SK-N-SH treated with all-trans-retinoic acid at 6 μM for 48 hours (cell line): Measurements from ENCODE around the gene CDC16.

Experiments used
- ARNTL ChIP-seq: fragments of 450-650 bp; formaldehyde crosslinking; IDR thresholded peaks from 2 replicates; pipeline ENCODE4 v1.5.0; 2020; ENCODE audit warnings: low read depth, mild to moderate bottlenecking, moderate library complexity, borderline replicate concordance
- BACH2 ChIP-seq: fragments of 250-450 bp; sonication (Bioruptor Pico); IDR thresholded peaks from 2 replicates; pipeline ENCODE4 v1.9.0; 2021; ENCODE audit warnings: mild to moderate bottlenecking, borderline replicate concordance
- CSDC2 ChIP-seq: fragments of 250-450 bp; sonication (Bioruptor Pico); IDR thresholded peaks from 2 replicates; pipeline ENCODE4 v1.5.0; 2020; ENCODE audit warnings: mild to moderate bottlenecking, moderate library complexity
- ISL1 ChIP-seq: fragments of 250-450 bp; sonication (Bioruptor Pico); IDR thresholded peaks from 2 replicates; pipeline ENCODE4 v2.1.2; 2022; ENCODE audit warnings: mild to moderate bottlenecking, moderate library complexity
- PPARA ChIP-seq: fragments of 250-450 bp; sonication (Bioruptor Pico); IDR thresholded peaks from 2 replicates; pipeline ENCODE4 v1.5.0; 2020; ENCODE audit warnings: mild to moderate bottlenecking, borderline replicate concordance
- SNAI2 ChIP-seq: fragments of 250-450 bp; sonication (Bioruptor Pico); IDR thresholded peaks from 2 replicates; pipeline ENCODE4 v1.5.0; 2020; ENCODE audit warnings: mild to moderate bottlenecking, moderate library complexity
- ZC3H10 ChIP-seq: fragments of 250-450 bp; sonication (Bioruptor Pico); IDR thresholded peaks from 2 replicates; pipeline ENCODE4 v1.5.1; 2021; ENCODE audit warnings: mild to moderate bottlenecking, moderate library complexity
- ZFP3 ChIP-seq: fragments of 250-450 bp; sonication (Bioruptor Pico); IDR thresholded peaks from 2 replicates; pipeline ENCODE4 v1.5.0; 2020; ENCODE audit warnings: mild to moderate bottlenecking, moderate library complexity
- ZNF565 ChIP-seq: fragments of 450-650 bp; formaldehyde crosslinking; conservative IDR thresholded peaks from 2 replicates; pipeline ENCODE4 v1.5.0; 2020; ENCODE audit warnings: low read depth, mild to moderate bottlenecking, moderate library complexity
- ZNF70 ChIP-seq: fragments of 450-650 bp; formaldehyde crosslinking; IDR thresholded peaks from 2 replicates; pipeline ENCODE4 v1.5.0; 2020; ENCODE audit warnings: mild to moderate bottlenecking, moderate library complexity
- TF ChIP-seq, protein P1 (sequence below): fragments of 250-450 bp; sonication (Bioruptor Pico); IDR thresholded peaks from 2 replicates; pipeline ENCODE4 v1.5.1; 2021; ENCODE audit warnings: mild to moderate bottlenecking, moderate library complexity
- TF ChIP-seq, protein P2 (sequence below): fragments of 250-450 bp; sonication (Bioruptor Pico); IDR thresholded peaks from 2 replicates; pipeline ENCODE4 v1.8.0; 2020; ENCODE audit warnings: mild to moderate bottlenecking, moderate library complexity, borderline replicate concordance
- TF ChIP-seq, protein P3 (sequence below): fragments of 250-450 bp; sonication (Bioruptor Pico); IDR thresholded peaks from 2 replicates; pipeline ENCODE4 v1.5.1; 2020; ENCODE audit warnings: low read depth, mild to moderate bottlenecking, moderate library complexity

DNA sequence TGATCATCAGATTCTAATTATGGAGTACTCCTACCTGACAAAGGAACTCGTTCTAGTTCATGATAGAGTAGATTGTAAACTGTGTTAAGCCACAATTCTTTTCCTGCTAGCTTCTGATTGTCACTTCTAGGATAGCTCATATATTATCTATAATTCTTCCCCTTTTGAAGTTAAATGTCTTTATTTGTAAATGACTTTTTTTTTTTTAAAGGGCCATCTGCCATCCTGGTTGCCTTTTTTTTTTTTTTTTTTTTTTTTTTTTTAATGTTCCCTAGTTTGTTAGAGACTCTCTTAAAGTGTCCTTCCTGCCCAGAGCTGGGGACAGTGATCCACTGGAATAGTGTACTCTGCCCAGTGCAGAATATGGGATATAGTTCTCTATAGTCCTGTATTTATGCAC lies 83.9 kb downstream of the CDC16 start:
- TF ChIP-seq ZNF565 (CRISPR knock-in tag) (no peak), CSDC2 (CRISPR knock-in tag) (no peak), ISL1 (no peak), PPARA (CRISPR knock-in tag) (no peak), ZC3H10 (CRISPR knock-in tag) (no peak), ARNTL (CRISPR knock-in tag) (no peak), ZNF70 (no peak), BACH2 (CRISPR knock-in tag) (no peak), ZFP3 (CRISPR knock-in tag) (no peak), SNAI2 (CRISPR knock-in tag) (no peak)
- TF ChIP-seq, protein P1, sequence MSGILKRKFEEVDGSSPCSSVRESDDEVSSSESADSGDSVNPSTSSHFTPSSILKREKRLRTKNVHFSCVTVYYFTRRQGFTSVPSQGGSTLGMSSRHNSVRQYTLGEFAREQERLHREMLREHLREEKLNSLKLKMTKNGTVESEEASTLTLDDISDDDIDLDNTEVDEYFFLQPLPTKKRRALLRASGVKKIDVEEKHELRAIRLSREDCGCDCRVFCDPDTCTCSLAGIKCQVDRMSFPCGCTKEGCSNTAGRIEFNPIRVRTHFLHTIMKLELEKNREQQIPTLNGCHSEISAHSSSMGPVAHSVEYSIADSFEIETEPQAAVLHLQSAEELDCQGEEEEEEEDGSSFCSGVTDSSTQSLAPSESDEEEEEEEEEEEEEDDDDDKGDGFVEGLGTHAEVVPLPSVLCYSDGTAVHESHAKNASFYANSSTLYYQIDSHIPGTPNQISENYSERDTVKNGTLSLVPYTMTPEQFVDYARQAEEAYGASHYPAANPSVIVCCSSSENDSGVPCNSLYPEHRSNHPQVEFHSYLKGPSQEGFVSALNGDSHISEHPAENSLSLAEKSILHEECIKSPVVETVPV (CRISPR knock-in tag), result no peak
- TF ChIP-seq, protein P2, sequence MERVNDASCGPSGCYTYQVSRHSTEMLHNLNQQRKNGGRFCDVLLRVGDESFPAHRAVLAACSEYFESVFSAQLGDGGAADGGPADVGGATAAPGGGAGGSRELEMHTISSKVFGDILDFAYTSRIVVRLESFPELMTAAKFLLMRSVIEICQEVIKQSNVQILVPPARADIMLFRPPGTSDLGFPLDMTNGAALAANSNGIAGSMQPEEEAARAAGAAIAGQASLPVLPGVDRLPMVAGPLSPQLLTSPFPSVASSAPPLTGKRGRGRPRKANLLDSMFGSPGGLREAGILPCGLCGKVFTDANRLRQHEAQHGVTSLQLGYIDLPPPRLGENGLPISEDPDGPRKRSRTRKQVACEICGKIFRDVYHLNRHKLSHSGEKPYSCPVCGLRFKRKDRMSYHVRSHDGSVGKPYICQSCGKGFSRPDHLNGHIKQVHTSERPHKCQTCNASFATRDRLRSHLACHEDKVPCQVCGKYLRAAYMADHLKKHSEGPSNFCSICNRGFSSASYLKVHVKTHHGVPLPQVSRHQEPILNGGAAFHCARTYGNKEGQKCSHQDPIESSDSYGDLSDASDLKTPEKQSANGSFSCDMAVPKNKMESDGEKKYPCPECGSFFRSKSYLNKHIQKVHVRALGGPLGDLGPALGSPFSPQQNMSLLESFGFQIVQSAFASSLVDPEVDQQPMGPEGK (CRISPR knock-in tag), result no peak
- TF ChIP-seq, protein P3, sequence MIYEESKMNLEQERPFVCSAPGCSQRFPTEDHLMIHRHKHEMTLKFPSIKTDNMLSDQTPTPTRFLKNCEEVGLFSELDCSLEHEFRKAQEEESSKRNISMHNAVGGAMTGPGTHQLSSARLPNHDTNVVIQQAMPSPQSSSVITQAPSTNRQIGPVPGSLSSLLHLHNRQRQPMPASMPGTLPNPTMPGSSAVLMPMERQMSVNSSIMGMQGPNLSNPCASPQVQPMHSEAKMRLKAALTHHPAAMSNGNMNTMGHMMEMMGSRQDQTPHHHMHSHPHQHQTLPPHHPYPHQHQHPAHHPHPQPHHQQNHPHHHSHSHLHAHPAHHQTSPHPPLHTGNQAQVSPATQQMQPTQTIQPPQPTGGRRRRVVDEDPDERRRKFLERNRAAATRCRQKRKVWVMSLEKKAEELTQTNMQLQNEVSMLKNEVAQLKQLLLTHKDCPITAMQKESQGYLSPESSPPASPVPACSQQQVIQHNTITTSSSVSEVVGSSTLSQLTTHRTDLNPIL (CRISPR knock-in tag), result no peak
